Heart right ventricle (tissue), 16 donors: ENCODE results near the gene PAPSS2. TPM values are rescaled to one million over a fixed set of nuclear protein-coding genes. Genes with fewer than 3 reads are reported as not detected.

Experiments used
- ATAC-seq, 8 donors: fragments of 200-7000 bp; cut with Tn5 transposase; one replicate each; pipeline ENCODE4 v1.9.1; 2020; ENCODE audit warnings: mild to moderate bottlenecking in 8 of 8, moderate library complexity in 8 of 8, moderate number of reproducible peaks in 1 of 8
- DNase-seq, 2 donors: peaks; one replicate each; pipeline ENCODE4 v3.0.0-alpha.2; 2020
- H3K27ac ChIP-seq, 10 donors: fragments of 200-600 bp; sonication (generic) in 2 of 10; one replicate each; pipeline versions ENCODE4 v1.5.0 to v1.8.0; 2020 to 2022; ENCODE audit warnings: mild to moderate bottlenecking in 3 of 10
- H3K27me3 ChIP-seq, 7 donors: fragments of 200-600 bp; one replicate each; pipeline ENCODE4 v1.8.0; 2021 to 2022; ENCODE audit warnings: mild to moderate bottlenecking in 2 of 7
- H3K36me3 ChIP-seq, 9 donors: fragments of 200-600 bp; sonication (generic) in 1 of 9; one replicate each; pipeline versions ENCODE4 v1.5.0 to v1.8.0; 2020 to 2022; ENCODE audit warnings: mild to moderate bottlenecking in 2 of 9
- H3K4me1 ChIP-seq, 9 donors: fragments of 200-600 bp; sonication (generic) in 1 of 9; one replicate each; pipeline versions ENCODE4 v1.5.0 to v1.8.0; 2020 to 2022; ENCODE audit warnings: mild to moderate bottlenecking in 4 of 9
- H3K4me3 ChIP-seq, 10 donors: fragments of 200-600 bp; sonication (generic) in 2 of 10; one replicate each; pipeline versions ENCODE4 v1.5.0 to v1.8.0; 2020 to 2022; ENCODE audit warnings: mild to moderate bottlenecking in 7 of 10, moderate library complexity in 2 of 10
- H3K9me3 ChIP-seq, 11 donors: fragments of 200-600 bp in 10 of 11; sonication (generic) in 2 of 11; one replicate each; pipeline versions ENCODE4 v1.5.0 to v1.8.0; 2013 to 2022; ENCODE audit warnings: mild to moderate bottlenecking in 2 of 11, control low read depth in 1 of 11, moderate library complexity in 1 of 11
- CTCF ChIP-seq, 9 donors: fragments of 200-600 bp; sonication (generic) in 2 of 9; IDR thresholded peaks; one replicate each; pipeline versions ENCODE4 v1.5.0 to v1.8.0; 2021 to 2022; ENCODE audit warnings: antibody characterized with exemption in 9 of 9, mild to moderate bottlenecking in 5 of 9, moderate library complexity in 1 of 9
- WGBS, 2 donors: extraction: QIAGEN DNeasy Blood & Tissue Kit; methylation state at CpG; one replicate each; pipeline ENCODE4 v1.1.7; 2013; ENCODE audit warnings: inconsistent platforms in 1 of 2; 5-methylcytosine and 5-hydroxymethylcytosine counted together
- intact Hi-C, 10 donors: fragments of 100-400 bp; cut with DNase I; formaldehyde crosslinking; loops; one replicate each; pipeline versions ENCODE4 v1.11.1 to v1.14.2; 2022
- polyA plus RNA-seq, 2 donors: library from polyadenylated mRNA; stranded (reverse); fragments of 200-250 nt; gene quantifications; one replicate each; pipeline ENCODE4 v1.2.3, GENCODE V29; 2013
- total RNA-seq, 10 donors: library from RNA; stranded (reverse); fragmentation: NEBNext Ultra II Directional in 3 of 10; extraction: Animal tissue kit (Norgen Biotek cat#: 25700) in 3 of 10; gene quantifications; one replicate each; pipeline versions ENCODE4 v1.2.1 to v1.2.4, GENCODE V29; 2021 to 2023
- donor health status: Arrhythmogenic right ventricular cardiomyopathy.
- donor health status: ischemic (EF 13 %, LVEDD 7.1; RV severe dilation, severe dysfunction).
- donor health status: healthy with polysubstance abuse.
- donor health status: DM: no; HTN: yes; CAD: no.
- donor health status: DM: no; HTN: no; CAD: no.
- donor health status: ischemic (EF 25% LVEDD 6.9; RV normal size, moderate dysfunction).
- donor health status: ischemic (EF 25% LVEDD 5.7; RV mildly dilated, moderate dysfunction).
- donor health status: healthy.
- donor health status: DM: yes; HTN: yes; CAD: no.
- donor health status: Ischemic cardiomyopathy.
- donor health status: ischemic (EF 35%, LVEDD 5.7; RV mildly dilated, moderate dysfunction).
- donor health status: nonischemic (EF 11% LVEDD 7.7; RV severe dilation, severe dysfunction).
- donor health status: DM: yes; HTN: yes; CAD: no.
- donor health status: PGD.
- donor health status: ischemic (EF 29% LVEDD 5.4; RV normal size, mild dysfunction).
- donor health status: nonischemic (EF 23%, LVEDD 6.1; RV moderate dilation, normal function).

PAPSS2 gene
- total and polyA plus RNA-seq, 12 donors = 3.3 to 10.9 (median 6.2) TPM

GRCh38 chr10:87650838-87651589 is 8.7 kb upstream of the PAPSS2 start:
- no peak for ATAC-seq
- no peak for TF ChIP-seq CTCF (IDR thresholded peaks at IDR 0.05)
- Histone ChIP-seq H3K4me3 (no peak overlapping the region), H3K4me1 (no peaks in the 10 kb centered on the region), H3K36me3 (no peaks in the 10 kb centered on the region), H3K9me3 (peaks cover 0 to 5% (median 0%) of the 10 kb centered on the region in 11 donors), H3K27me3 (peaks cover 0 to 7% (median 0%) of the 10 kb centered on the region in 7 donors), H3K27ac (no peak overlapping the region)
- DNase-seq = no peak
- intact Hi-C loops = loop anchor here in 1 of 10 donors (10.0 kb wide), 1 partner anchor 116 kb away; no protein-coding TSS in a partner anchor
- 81 to 85% methylated on average over 5 of the region's 5 CpGs for WGBS, 2 donors

GRCh38 chr10:87651801-87652200 is 7.9 kb upstream of the PAPSS2 start:
- peaks cover 0 to 7% (median 0%) of the 10 kb centered on the region in 7 donors for H3K27me3 ChIP-seq
- no peak for ATAC-seq
- WGBS, 2 donors = 74% methylated on average over 6 of the region's 6 CpGs
- no peak overlapping the region for H3K4me3 ChIP-seq
- no peak overlapping the region for H3K27ac ChIP-seq
- H3K36me3 ChIP-seq = no peaks in the 10 kb centered on the region
- peaks cover 0 to 5% (median 0%) of the 10 kb centered on the region in 9 donors for H3K4me1 ChIP-seq
- no peaks in the 10 kb centered on the region for H3K9me3 ChIP-seq
- TF ChIP-seq CTCF (IDR thresholded peaks at IDR 0.05) = no peak
- DNase-seq = no peak
- intact Hi-C loops = loop anchor here in 1 of 10 donors (10.0 kb wide), 1 partner anchor 117 kb away; no protein-coding TSS in a partner anchor

- no peaks in the 10 kb centered on the region for H3K9me3 ChIP-seq
- 85 to 100% methylated on average over 1 of the region's 1 CpG for WGBS, 2 donors
- H3K27me3 ChIP-seq = peaks cover 0 to 7% (median 0%) of the 10 kb centered on the region in 7 donors
- H3K4me3 ChIP-seq = no peak overlapping the region
- no peak for TF ChIP-seq CTCF (IDR thresholded peaks at IDR 0.05)
- peaks cover 0 to 10% (median 4%) of the 10 kb centered on the region in 9 donors for H3K4me1 ChIP-seq
- intact Hi-C loops = loop anchor here in 1 of 10 donors (10.0 kb wide), 1 partner anchor 117 kb away; no protein-coding TSS in a partner anchor
- no peak for DNase-seq
- no peak overlapping the region for H3K27ac ChIP-seq
- no peaks in the 10 kb centered on the region for H3K36me3 ChIP-seq
- no peak for ATAC-seq
Measured at GRCh38 chr10:87652261-87652660, 7.4 kb upstream of the PAPSS2 start.

DNA sequence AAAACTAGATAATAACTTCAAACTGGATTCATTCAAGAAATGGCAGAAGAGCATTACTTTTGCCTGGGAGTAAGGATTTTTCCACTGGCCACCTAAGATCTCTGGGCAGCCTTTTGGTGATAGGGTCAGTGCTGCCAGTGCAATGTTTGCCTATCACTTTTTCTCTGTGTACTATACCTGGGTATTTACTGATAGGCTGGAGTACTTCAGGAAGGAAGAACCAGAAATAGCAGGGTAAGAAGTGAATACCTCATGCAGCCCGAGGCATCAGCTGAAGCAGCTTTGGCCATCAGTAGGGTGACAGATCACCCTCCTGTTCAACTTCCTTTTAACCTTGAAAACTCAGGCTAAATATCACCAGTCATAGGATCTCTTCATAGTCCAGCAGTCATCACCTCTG is 5.5 kb upstream of the PAPSS2 start:
- intact Hi-C loops = loop anchor here in 2 of 10 donors (2.0 to 10.0 kb wide), 2 partner anchors 83 to 119 kb away; no protein-coding TSS in a partner anchor
- WGBS, 2 donors = 27 to 35% methylated on average over 1 of the region's 1 CpG
- Histone ChIP-seq H3K36me3 (no peaks in the 10 kb centered on the region), H3K4me1 (peaks cover 0 to 18% (median 5%) of the 10 kb centered on the region in 9 donors), H3K27me3 (peaks cover 0 to 7% (median 0%) of the 10 kb centered on the region in 7 donors), H3K27ac (no peak overlapping the region), H3K4me3 (no peak overlapping the region), H3K9me3 (no peaks in the 10 kb centered on the region)
- no peak for TF ChIP-seq CTCF (IDR thresholded peaks at IDR 0.05)
- ATAC-seq (no peak), DNase-seq (no peak)
